HuH-7.5 (cell line): ENCODE data around the gene TP73.

ENCODE experiments used
- DNase-seq: peaks from one replicate; pipeline ENCODE4 v3.0.0; 2011; ENCODE audit warnings: low spot score

Gene TP73

GRCh38 chr1:3708791-3709190 lies 56.5 kb downstream of the TP73 start:
- no peak for DNase-seq

- DNase-seq = no peak
These were observed 57.9 kb downstream of the TP73 start for GRCh38 chr1:3710251-3710650.

GRCh38 chr1:3711381-3711779 lies 59.1 kb downstream of the TP73 start:
- DNase-seq = no peak

DNA sequence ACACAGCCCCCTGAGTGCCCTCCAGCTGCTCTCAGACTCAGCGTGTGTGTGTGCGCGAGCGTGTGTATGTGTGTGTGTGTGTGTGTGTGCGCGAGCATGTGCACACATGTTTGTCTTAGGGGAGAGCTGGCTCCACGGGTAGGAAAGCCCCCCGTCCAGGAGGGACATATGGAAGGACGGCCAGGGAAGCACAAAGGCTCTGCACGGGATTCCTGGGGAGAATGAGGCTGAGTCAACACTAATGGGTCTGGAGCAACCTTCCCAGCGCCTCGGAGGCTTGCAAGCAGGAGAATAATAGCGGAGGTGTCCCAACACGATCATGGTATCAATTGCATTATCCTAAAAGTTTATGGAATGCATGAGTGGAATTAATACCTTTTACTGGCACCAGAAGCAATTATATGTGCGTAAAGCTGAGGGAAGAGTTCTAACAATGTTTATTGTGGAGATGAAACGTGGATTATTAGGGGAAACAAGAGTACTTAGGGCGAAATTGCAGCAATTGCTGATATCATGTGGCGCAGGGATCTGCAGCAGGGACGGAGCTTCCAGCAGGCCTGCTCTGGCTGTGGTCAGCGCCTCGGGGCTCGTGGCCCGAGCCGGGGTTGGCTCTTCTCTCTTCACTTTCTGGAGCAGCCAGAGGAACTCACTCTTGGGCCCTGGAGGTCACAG lies 59.6 kb downstream of the TP73 start:
- DNase-seq = no peak

- no peak for DNase-seq
These were observed 60.5 kb downstream of the TP73 start for GRCh38 chr1:3712573-3713535.

- no peak for DNase-seq
These were observed 61.5 kb downstream of the TP73 start for GRCh38 chr1:3713840-3714239.

- DNase-seq = no peak
These were observed 62.0 kb downstream of the TP73 start for GRCh38 chr1:3714284-3714741.

DNA sequence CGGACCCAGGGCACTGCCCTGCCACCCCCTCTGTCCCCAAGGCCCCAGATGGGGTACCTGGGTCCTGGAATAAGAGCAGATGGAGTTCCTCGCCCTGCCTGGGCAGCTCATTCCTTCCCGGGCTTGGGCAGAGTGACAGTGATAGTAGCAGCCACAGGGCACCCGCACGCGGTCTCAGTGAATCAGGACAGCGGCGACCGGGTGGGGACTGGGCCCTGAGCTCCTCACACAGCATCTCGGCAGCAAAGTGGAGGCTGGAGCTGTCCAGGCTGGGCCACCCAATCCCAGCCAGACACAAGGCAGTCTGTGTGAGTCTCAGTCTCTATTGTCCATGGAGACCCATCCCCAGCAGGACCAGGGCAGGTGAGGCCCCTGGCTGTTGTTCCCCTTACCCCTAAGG lies 62.5 kb downstream of the TP73 start:
- DNase-seq = no peak

DNA sequence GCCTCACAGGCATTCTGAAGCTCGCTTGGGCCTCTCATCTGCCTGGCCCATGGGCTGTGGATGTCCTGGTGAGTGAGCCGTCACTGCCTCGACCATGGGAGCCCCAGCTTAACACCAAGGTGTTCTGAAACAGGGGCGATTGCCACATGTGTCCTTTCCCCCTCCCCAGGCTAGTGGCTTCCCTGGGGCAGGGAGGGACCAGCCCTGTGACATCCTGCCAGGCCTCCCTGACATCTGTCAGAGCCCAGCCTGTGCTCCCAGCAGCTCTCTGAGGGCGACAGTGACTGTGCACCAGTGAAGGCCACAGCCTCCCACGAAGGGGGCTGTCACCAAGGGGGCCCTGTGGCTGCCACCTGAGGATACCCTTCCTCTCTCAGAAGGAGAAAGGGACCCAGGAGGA lies 64.0 kb downstream of the TP73 start:
- no peak for DNase-seq

DNA sequence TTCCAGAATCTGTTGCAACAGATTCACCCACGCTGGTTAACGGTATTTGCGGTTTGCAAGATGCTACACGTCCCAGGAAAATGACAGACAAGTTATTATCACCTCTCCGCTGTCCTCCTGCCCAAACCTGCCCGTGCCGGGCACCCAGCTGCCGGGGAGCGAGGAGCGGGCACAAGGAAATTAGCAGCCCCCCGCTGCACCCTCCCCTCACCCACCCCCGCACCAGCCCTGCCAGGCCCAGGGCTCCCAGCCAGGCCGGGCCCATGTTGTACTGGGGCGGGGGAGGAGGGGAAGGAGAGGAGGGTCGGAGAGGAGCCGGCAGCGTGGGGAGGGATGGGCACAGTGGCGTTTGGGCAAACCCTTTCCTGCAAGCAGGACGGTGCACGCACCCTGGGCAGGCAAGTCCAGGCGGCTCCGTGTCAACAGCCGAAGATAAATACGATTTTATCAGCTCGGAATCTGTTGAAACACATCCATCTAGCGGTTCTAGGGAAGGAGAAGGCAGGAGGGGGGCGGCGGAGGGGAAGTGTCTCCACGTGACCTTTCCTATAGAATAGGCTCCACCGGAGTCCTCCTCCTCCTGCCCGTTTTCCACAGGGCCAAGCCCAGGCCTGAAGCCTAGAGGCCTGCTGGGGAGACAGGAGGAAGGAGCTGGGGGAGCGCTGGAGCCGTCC lies 64.9 kb downstream of the TP73 start:
- DNase-seq = no peak

DNA sequence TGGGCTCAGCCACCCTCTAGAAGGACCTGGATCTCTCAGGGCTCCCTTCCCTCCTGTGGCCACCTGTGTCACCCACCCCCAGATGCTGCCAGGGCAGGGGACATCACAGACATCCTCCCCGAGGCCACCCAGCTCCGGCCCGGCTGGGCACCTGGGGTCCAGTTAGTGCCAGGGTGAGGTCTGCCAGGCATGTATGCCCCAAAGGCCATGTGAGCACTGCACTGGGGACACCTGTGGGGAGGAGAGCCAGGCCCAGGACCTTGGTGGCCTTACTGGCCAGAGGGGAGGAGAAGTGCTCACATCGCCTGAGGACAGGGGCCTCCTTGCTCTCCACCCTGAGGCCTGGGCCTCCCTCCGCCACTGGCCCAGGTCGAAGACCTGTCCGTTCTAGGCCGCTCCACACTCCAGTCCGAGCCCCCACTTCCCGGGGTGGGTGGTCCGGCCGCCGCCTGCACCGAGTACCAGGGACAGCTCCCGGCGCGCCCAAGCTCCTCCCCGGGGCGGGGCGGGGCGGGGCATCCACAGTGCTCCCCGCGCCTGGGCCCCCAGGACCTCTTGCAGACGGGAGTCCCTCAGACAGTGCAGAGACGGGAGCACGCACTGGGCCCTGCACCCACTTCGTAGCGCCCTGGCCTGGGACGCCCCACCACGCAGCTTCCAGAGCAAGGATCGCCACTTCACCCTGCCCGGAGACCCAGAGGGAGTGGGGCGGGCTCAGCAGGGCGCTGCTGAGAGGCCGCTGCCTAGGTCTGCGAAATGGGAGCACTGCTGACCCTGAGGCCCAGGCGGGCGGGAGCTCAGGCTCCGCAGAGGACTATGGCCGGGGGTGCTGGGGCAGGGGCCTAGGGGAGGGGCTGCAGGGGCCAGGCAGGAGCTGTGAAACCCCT lies 65.6 kb downstream of the TP73 start:
- peak; percentile 61 for DNase-seq

DNA sequence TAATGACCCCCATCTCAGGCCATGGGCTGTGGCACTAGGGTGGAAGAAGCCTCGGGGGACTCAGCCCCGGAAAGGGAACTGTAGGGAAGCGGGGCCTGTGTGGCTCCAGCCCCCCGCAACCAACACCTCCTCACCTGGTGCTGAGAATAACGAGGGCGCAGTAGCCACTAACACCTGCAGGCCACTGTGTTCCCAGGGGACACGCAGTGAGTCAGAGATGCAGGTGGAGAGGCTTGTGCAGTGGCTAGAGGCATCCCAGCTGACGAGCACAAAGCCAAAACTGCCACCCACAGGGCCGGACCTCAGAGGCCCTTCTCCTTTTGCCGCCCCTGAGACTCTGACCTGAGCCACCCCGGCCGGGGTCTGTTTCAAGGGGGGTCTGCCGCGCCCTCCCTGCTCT lies 66.4 kb downstream of the TP73 start:
- DNase-seq = no peak

GRCh38 chr1:3721955-3722465 lies 69.7 kb downstream of the TP73 start:
- DNase-seq = no peak

GRCh38 chr1:3722846-3723245 lies 70.5 kb downstream of the TP73 start:
- no peak for DNase-seq

GRCh38 chr1:3724416-3725030 lies 72.2 kb downstream of the TP73 start:
- DNase-seq = peak; percentile 87

DNA sequence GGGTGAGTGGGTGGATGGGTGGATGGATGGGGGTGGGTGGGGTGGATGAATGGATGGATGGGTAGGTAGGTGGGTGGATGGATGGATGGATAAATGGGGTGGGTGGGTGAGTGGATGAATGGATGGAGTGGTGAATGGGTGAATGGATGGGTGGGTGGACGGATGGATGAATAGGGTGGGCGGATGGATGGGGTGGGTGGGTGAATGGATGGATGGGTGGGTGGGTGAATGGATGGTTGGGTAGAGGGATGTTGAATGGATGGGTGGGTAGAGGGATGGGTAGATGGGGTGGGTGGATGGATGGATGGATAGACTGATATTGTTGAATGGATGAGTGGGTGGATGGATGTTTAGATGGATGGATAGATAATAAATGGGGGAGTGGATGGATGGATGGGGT lies 73.0 kb downstream of the TP73 start:
- no peak for DNase-seq

- peak; percentile 91 for DNase-seq
These were observed 74.9 kb downstream of the TP73 start for GRCh38 chr1:3727042-3727824.

DNA sequence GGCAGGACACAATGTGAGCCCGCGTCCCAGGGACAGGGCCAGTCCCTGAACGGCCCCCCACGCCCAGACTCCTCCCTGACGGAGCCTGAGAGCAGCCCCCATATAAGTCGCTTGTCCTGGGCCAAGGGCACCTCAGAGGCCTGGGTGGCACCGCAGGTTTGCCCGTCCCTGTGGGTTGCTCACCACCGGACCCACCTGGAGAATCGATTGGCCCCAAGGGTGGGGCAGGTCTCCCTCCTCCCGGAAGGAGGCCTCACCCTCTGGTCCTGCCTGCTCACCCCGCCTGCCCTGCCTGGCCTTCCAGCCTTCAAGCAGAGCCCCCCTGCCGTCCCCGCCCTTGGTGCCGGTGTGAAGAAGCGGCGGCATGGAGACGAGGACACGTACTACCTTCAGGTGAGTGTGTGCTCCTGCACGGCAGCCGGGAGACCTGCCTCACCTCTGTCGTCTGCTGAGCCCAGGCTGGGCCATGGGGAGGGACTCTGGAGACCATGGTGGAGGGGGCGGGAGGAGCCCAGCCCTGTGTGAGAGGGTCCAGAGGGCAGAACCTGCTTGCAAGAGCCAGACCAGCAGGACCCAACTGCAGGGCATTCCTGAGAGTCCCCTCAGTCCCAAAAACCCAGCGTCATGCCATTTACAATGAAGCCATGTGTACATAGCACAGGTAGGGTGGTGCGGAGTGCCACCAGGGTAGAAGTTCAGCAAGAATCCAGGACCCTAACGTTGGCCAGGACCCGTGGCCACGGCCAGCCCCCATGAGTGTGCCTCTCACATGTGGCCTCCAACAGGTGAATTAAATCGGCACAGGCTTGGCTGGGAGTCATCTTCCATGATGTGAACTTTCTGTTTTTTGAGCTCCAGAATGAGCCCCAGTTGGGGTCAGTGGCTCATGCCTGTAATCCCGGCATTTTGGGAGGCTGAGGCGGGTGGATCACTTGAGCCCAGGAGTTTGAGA lies 75.8 kb downstream of the TP73 start:
- no peak for DNase-seq
